HepG2 (cell line): ENCODE measurements around the gene CLIC5. TPM values are rescaled to one million over a fixed set of nuclear protein-coding genes. Genes with fewer than 3 reads are reported as not detected.

Experiments
- ATAC-seq: fragments of 200-7000 bp; cut with Tn5 transposase; 3 replicates; pipeline ENCODE4 v1.9.1; 2020; ENCODE audit warnings: mild to moderate bottlenecking, moderate library complexity
- BruUV-seq: library from RNA; stranded (reverse); fragments of 400-500 nt; replicated peaks from 2 replicates; lab custom pipeline; 2021; lab: Mats Ljungman, UMichigan
- CTCF ChIA-PET: fragments of 300-600 bp; formaldehyde crosslinking; extraction: SDS; loops from one replicate; lab custom pipeline; 2021; ENCODE audit warnings: low total read pairs, inconsistent platforms, low intra/inter-chr PET ratio; lab: Yijun Ruan, JAX
- POLR2A ChIA-PET: fragments of 350-600 bp; sonication (Branson Sonifier 250); formaldehyde crosslinking; loops from one replicate; lab custom pipeline; 2020; ENCODE audit warnings: antibody characterized with exemption, inconsistent platforms; lab: Yijun Ruan, JAX
- DNase-seq: peaks from one replicate; pipeline ENCODE4 v3.0.0-alpha.2; 2015; ENCODE audit warnings: low spot score
- FAIRE-seq: peaks from 3 replicates; lab custom pipeline; 2011; peaks lifted over from hg19 to GRCh38; lab: Jason Lieb, UNC
- H2AFZ ChIP-seq: one replicate; pipeline ENCODE4 v1.6.1; 2011; ENCODE audit warnings: low read length, inconsistent platforms
- H3K27ac ChIP-seq: fragments of 300-600 bp; 3 replicates; pipeline ENCODE4 v1.8.0; 2011; ENCODE audit warnings: mixed run types, mild to moderate bottlenecking, mixed read lengths, low read length, inconsistent platforms; ENCODE audit not compliant: insufficient read depth; ENCODE audit errors: extremely low read length
- H3K27me3 ChIP-seq, 2 experiments: fragments of 200-600 bp in 1 of 2; 2 replicates in 1 of 2; 3 replicates in 1 of 2; pipeline versions ENCODE4 v1.6.0 to v1.8.0; 2011; ENCODE audit warnings: low read length in 2 of 2, mild to moderate bottlenecking in 2 of 2, moderate library complexity in 2 of 2, inconsistent platforms in 1 of 2; ENCODE audit not compliant: insufficient read depth in 2 of 2, control insufficient read depth in 1 of 2
- H3K36me3 ChIP-seq, 2 experiments: fragments of 200-600 bp in 1 of 2; replicated peaks in 1 of 2; 2 replicates in 1 of 2; 3 replicates in 1 of 2; pipeline versions ENCODE4 v1.5.1 to v1.8.0; 2011; ENCODE audit warnings: low read length in 2 of 2, inconsistent platforms in 1 of 2; ENCODE audit not compliant: insufficient read depth in 2 of 2, control insufficient read depth in 1 of 2
- H3K4me1 ChIP-seq: 2 replicates; pipeline ENCODE4 v1.5.1; 2012; ENCODE audit warnings: low read length, inconsistent platforms; ENCODE audit not compliant: insufficient read depth
- H3K4me2 ChIP-seq: 2 replicates; pipeline ENCODE4 v1.6.0; 2011; ENCODE audit warnings: low read depth, low read length, inconsistent platforms
- H3K4me3 ChIP-seq, 3 experiments: fragments of 200-600 bp in 1 of 3; sonication (generic), shearing (Covaris generic) in 1 of 3; replicated peaks in 1 of 3; 2 replicates each; pipeline ENCODE4 v1.5.1; 2011 to 2016; ENCODE audit warnings: low read length in 3 of 3, inconsistent platforms in 2 of 3, low read depth in 2 of 3, mild to moderate bottlenecking in 2 of 3, control low read depth in 1 of 3, mixed read lengths in 1 of 3; ENCODE audit not compliant: insufficient read depth in 1 of 3
- H3K79me2 ChIP-seq: one replicate; pipeline ENCODE4 v1.6.1; 2011; ENCODE audit warnings: low read length, inconsistent platforms; ENCODE audit not compliant: insufficient read depth
- H3K9ac ChIP-seq: 2 replicates; pipeline ENCODE4 v1.6.0; 2011; ENCODE audit warnings: mild to moderate bottlenecking, low read depth, low read length, inconsistent platforms; ENCODE audit not compliant: insufficient read depth
- H3K9me3 ChIP-seq: 2 replicates; pipeline ENCODE4 v1.5.1; 2012; ENCODE audit warnings: mild to moderate bottlenecking, low read length
- H4K20me1 ChIP-seq: 2 replicates; pipeline ENCODE4 v1.6.0; 2011; ENCODE audit warnings: inconsistent platforms, mild to moderate bottlenecking, low read length, moderate library complexity; ENCODE audit not compliant: insufficient read depth
- BORCS8-MEF2B ChIP-seq: sonication (generic); formaldehyde crosslinking; IDR thresholded peaks from 2 replicates; pipeline ENCODE4 v1.8.0; 2022; ENCODE audit warnings: mild to moderate bottlenecking, missing genetic modification reagents
- FOXA1 ChIP-seq, 2 experiments: fragments of 450-650 bp in 1 of 2; sonication (generic) in 1 of 2; formaldehyde crosslinking in 1 of 2; IDR thresholded peaks; 2 replicates each; pipeline versions ENCODE4 v1.4.0 to v1.6.1; 2016 to 2020; ENCODE audit warnings: missing genetic modification reagents in 1 of 2
- HNRNPK ChIP-seq: fragments of 200-400 bp; formaldehyde crosslinking; IDR thresholded peaks from 2 replicates; pipeline ENCODE4 v1.6.1; 2018; ENCODE audit warnings: low read length, low read depth, moderate library complexity, mild to moderate bottlenecking; ENCODE audit not compliant: poor library complexity, severe bottlenecking
- HOXA9 ChIP-seq: sonication (generic); formaldehyde crosslinking; IDR thresholded peaks from 2 replicates; pipeline ENCODE4 v1.8.1; 2022; ENCODE audit warnings: missing genetic modification reagents, mild to moderate bottlenecking, moderate library complexity, borderline replicate concordance
- ISX ChIP-seq: sonication (generic); formaldehyde crosslinking; conservative IDR thresholded peaks from 2 replicates; pipeline ENCODE4 v1.5.0; 2020; ENCODE audit warnings: missing genetic modification reagents
- KLF9 ChIP-seq: IDR thresholded peaks from 2 replicates; pipeline ENCODE4 v1.6.1; 2016; ENCODE audit warnings: low read depth
- TIGD3 ChIP-seq: sonication (generic); formaldehyde crosslinking; IDR thresholded peaks from 2 replicates; pipeline ENCODE4 v1.5.1; 2020; ENCODE audit warnings: mild to moderate bottlenecking, missing genetic modification reagents, borderline replicate concordance
- ZFP1 ChIP-seq: IDR thresholded peaks from 2 replicates; pipeline ENCODE4 v1.6.1; 2016
- ZKSCAN1 ChIP-seq: fragments of 150-350 bp; IDR thresholded peaks from 2 replicates; pipeline ENCODE4 v1.6.1; 2014; ENCODE audit warnings: low read length
- ZNF674 ChIP-seq: sonication (generic); formaldehyde crosslinking; IDR thresholded peaks from 2 replicates; pipeline ENCODE4 v1.5.0; 2020; ENCODE audit warnings: low read depth, mild to moderate bottlenecking, missing genetic modification reagents
- ZNF749 ChIP-seq: sonication (generic); formaldehyde crosslinking; IDR thresholded peaks from 2 replicates; pipeline ENCODE4 v1.8.0; 2022; ENCODE audit warnings: mild to moderate bottlenecking, missing genetic modification reagents, moderate library complexity, borderline replicate concordance
- ZNF772 ChIP-seq: sonication (generic); formaldehyde crosslinking; IDR thresholded peaks from 2 replicates; pipeline ENCODE4 v1.5.0; 2020; ENCODE audit warnings: mild to moderate bottlenecking, missing genetic modification reagents
- ZNF792 ChIP-seq: IDR thresholded peaks from 2 replicates; pipeline ENCODE4 v1.6.1; 2016
- WGBS: methylation state at CpG from one replicate; pipeline ENCODE4 v1.1.6; 2017; ENCODE audit warnings: low lambda C conversion rate; 5-methylcytosine and 5-hydroxymethylcytosine counted together
- in situ Hi-C: cut with HindIII; loops from 2 replicates; pipeline ENCODE4 v1.10.0; 2017; ENCODE audit warnings: low pct_unique_long_range_greater_than_20kb; ENCODE audit not compliant: extremely low pct_ligation_motif_present
- intact Hi-C: fragments of 100-400 bp; cut with micrococcal nuclease; formaldehyde crosslinking; loops from one replicate; pipeline ENCODE4 v1.10.0; 2022; ENCODE audit not compliant: unreplicated experiment
- polyA plus RNA-seq, 8 experiments: library from polyadenylated mRNA; depleted of rRNA in 3 of 8; stranded (reverse) in 7 of 8; unstranded in 1 of 8; fragments of >200 nt; fragmentation: Illumina TruSeq in 4 of 8; extraction: Trizol in 4 of 8; gene quantifications; 2 replicates each; pipeline versions ENCODE4 v1.2.1 to v1.2.3, GENCODE V29; 2011 to 2016; ENCODE audit warnings: low read depth in 4 of 8, missing spikeins in 1 of 8, mixed read lengths in 1 of 8; ENCODE audit not compliant: insufficient read depth in 1 of 8
- total RNA-seq, 5 experiments: library from RNA; depleted of rRNA; stranded (reverse); fragments of >200 nt; fragmentation: Illumina TruSeq; extraction: Trizol; gene quantifications; 2 replicates each; pipeline ENCODE4 v1.2.3, GENCODE V29; 2016; ENCODE audit warnings: low read depth in 1 of 5
- TF ChIP-seq, protein P1 (sequence below), 2 experiments: fragments of 450-650 bp in 1 of 2; sonication (generic) in 1 of 2; formaldehyde crosslinking in 1 of 2; IDR thresholded peaks; 2 replicates each; pipeline versions ENCODE4 v1.6.1 to v1.8.0; 2016 to 2022; ENCODE audit warnings: antibody characterized with exemption in 1 of 2, mild to moderate bottlenecking in 1 of 2, missing genetic modification reagents in 1 of 2

The CLIC5 gene
- total and polyA plus RNA-seq, 2 of the 13 experiments (the other 11 are each of a cell fraction or from before 2014, with no cell fraction given) = not detected

GRCh38 chr6:46002264-46002663, 13.4 kb downstream of the CLIC5 start:
- ATAC-seq = no peak
- BruUV-seq = no TSS peak
- POLR2A ChIA-PET = no interaction called here
- TF ChIP-seq HNRNPK (no peak), TIGD3 (CRISPR knock-in tag) (no peak), ZFP1 (no peak), KLF9 (CRISPR knock-in tag) (no peak), FOXA1 (IDR thresholded peaks at IDR 0.05) (no peak), FOXA1 (CRISPR knock-in tag; IDR thresholded peaks at IDR 0.05) (no peak), ZNF772 (no peak), BORCS8-MEF2B (CRISPR knock-in tag) (no peak), ZNF674 (CRISPR knock-in tag) (no peak), HOXA9 (CRISPR knock-in tag) (no peak), ZKSCAN1 (no peak), ZNF749 (CRISPR knock-in tag) (no peak), ZNF792 (CRISPR knock-in tag) (no peak), ISX (no peak)
- TF ChIP-seq, protein P1, sequence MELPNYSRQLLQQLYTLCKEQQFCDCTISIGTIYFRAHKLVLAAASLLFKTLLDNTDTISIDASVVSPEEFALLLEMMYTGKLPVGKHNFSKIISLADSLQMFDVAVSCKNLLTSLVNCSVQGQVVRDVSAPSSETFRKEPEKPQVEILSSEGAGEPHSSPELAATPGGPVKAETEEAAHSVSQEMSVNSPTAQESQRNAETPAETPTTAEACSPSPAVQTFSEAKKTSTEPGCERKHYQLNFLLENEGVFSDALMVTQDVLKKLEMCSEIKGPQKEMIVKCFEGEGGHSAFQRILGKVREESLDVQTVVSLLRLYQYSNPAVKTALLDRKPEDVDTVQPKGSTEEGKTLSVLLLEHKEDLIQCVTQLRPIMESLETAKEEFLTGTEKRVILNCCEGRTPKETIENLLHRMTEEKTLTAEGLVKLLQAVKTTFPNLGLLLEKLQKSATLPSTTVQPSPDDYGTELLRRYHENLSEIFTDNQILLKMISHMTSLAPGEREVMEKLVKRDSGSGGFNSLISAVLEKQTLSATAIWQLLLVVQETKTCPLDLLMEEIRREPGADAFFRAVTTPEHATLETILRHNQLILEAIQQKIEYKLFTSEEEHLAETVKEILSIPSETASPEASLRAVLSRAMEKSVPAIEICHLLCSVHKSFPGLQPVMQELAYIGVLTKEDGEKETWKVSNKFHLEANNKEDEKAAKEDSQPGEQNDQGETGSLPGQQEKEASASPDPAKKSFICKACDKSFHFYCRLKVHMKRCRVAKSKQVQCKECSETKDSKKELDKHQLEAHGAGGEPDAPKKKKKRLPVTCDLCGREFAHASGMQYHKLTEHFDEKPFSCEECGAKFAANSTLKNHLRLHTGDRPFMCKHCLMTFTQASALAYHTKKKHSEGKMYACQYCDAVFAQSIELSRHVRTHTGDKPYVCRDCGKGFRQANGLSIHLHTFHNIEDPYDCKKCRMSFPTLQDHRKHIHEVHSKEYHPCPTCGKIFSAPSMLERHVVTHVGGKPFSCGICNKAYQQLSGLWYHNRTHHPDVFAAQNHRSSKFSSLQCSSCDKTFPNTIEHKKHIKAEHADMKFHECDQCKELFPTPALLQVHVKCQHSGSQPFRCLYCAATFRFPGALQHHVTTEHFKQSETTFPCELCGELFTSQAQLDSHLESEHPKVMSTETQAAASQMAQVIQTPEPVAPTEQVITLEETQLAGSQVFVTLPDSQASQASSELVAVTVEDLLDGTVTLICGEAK (IDR thresholded peaks at IDR 0.05) = no peak
- TF ChIP-seq, protein P1 (CRISPR knock-in tag; IDR thresholded peaks at IDR 0.05) = no peak

More at GRCh38 chr6:46002264-46002663, 13.4 kb downstream of the CLIC5 start:
- Histone ChIP-seq H3K79me2 (no peaks in the 10 kb centered on the region), H3K27ac (no peak overlapping the region), H3K36me3 (no peaks in the 10 kb centered on the region), H3K4me1 (no peaks in the 10 kb centered on the region), H2AFZ (no peak overlapping the region), H3K27me3 (no peaks in the 10 kb centered on the region), H3K4me3 (no peak overlapping the region), H3K9me3 (no peaks in the 10 kb centered on the region), H3K4me2 (no peak overlapping the region), H4K20me1 (no peaks in the 10 kb centered on the region), H3K9ac (no peak overlapping the region)
- CTCF ChIA-PET = no interaction called here
- intact Hi-C loops (no loop called here), in situ Hi-C loops (no loop called here)
- no peak for DNase-seq
- WGBS = 0% methylated on average over 1 of the region's 1 CpG
- no peak for FAIRE-seq
